Measurements from ENCODE around the gene CLBA1.
A peak's percentile ranks its signal among the peaks of the same experiment; 100 is the strongest.
"Not testable (repeated sequence)": the region's sequence is repeated elsewhere in the genome, so short reads cannot be mapped to it uniquely, and the experiment has no call there.

Gene CLBA1

DNA sequence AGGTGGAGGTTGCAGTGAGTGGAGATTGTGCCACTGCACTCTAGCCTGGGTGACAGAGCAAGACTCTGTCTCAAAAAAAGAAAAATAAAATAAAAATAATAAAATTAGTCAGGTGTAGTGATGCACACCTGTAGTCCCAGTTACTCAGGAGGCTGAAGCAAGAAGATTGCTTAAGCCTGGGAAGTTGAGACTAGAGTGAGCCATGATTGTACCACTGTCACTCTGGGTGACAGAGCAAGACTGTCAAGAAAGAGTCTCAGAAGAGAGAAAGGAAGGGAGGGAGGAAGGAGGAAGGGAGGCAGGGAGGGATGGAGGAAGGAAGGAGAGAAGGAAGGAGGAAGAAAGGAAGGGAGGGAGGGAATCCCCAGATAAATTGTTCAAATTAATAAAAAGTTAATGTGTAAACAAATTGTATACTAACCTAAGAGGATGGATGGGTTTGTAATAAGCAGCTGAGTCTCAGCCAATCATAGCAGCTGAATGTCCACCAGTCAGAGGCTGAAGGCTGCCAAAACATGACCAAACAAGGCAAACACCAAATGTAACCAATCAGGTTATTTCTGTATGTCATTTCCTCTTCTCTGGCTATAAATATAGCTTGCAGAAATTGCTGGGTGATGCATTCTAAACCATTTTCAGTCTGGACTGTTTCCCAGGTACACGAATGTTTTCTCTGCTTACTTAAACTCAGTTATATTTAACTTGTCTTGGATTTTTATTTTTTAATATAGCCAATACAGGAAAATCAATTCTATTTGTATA is 41.4 kb downstream of the CLBA1 start:
- DNase-seq, result no peak

GRCh38 chr14:105027718-105028117 is 42.1 kb downstream of the CLBA1 start:
- DNase-seq, result not testable (repeated sequence)

GRCh38 chr14:105028251-105028927 is 42.8 kb downstream of the CLBA1 start:
- DNase-seq, result no peak

DNA sequence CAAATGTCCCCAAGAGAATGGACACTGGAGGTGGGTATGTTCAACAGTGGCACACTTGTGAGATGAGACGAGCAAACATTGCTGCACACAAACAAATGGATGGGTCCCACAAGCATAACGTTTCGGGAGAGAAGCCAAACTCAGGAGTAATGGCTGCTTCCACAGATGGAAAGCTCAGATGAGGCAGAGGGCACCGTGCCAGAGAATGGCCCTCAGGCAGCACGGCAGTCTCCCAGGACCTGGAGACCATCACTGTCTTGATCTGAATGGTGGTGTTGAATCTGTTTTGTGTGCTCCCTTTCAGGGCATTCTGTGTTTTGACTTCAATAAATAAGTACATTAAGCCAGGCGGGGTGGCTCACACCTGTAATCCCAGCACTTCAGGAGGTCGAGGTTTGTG is 43.8 kb downstream of the CLBA1 start:
- DNase-seq, result no peak

DNA sequence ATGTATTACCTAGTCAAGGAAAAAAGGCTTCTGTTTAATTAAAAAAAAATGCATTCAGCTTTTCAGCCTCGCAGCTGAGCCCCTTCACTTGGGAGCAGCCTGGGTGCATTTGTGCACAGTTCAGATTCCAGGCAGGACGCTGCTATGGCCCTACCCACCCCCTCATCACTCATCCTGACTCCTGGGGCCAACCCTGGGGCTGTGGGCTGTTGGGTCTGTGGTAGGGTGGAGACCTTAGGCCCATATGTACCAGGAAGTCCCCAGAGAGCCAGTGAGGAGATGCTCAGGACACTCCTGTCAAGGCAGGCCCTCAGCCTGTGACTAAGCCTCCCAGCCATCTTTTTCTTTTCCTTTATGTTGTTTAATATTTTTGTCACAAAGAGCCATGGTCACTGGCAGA is 44.6 kb downstream of the CLBA1 start:
- no peak for DNase-seq

DNA sequence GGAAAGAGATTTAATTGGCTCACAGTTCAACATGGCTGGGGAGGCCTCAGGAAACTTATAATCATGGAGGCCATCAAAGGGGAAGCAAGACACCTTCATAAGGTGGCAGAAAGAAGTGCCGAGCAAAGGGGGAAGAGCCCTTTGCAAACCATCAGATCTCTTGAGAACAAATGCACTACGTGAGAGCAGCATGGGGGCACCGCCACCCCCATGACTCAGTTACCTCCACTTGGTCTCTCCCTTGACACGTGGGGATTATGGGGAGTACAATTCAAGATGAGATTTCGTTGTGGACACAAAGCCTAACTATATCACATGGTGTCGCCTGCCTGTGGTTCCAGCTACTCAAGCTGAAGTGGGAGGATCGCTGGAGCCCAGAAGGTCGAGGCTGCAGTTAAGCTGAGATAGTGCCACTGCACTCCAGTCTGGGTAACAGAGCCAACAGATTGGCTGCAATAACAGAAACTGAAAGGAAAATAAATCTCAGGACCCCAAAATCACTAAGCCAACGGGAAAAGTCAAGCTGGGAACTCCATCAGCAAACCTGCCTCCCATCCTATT is 45.3 kb downstream of the CLBA1 start:
- DNase-seq, result no peak

- not testable (repeated sequence) for DNase-seq
These were observed 46.9 kb downstream of the CLBA1 start for GRCh38 chr14:105032451-105032901.

- DNase-seq, result not testable (repeated sequence)
These were observed 47.9 kb downstream of the CLBA1 start for GRCh38 chr14:105033412-105033900.

DNA sequence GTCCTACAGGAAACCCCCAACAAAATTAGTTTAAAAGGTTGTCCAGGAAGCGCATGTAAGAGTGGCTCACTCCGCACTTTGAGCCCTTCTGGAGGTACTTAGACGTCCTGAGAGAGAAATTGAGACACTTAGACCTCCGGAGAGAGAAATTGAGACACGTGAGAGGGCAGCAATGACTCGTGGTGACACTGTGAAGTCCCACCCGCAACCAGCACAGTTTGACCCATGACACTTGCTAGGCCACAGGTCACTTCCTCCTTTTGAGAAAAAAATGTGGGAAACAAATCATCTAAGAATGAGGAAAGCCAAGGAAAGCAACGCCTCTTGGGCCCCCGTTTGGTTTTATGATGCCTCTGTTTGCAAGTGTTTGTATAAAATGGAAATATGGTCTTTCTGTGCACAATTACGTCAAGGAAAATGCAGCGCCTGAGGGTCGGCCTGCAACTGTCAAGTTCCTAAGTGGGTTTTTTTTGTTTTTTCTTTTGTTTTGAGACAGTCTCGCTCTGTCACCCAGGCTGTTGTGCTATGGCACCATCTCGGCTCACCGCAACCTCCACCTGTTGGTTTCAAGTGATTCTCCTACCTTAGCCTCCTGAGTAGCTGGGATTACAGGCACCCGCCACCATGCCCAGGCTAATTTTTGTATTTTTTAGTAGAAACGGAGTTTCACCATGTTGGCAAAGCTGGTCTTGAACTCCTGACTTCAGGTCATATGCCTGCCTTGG is 48.9 kb downstream of the CLBA1 start:
- DNase-seq, result peak; percentile 76 to 88

DNA sequence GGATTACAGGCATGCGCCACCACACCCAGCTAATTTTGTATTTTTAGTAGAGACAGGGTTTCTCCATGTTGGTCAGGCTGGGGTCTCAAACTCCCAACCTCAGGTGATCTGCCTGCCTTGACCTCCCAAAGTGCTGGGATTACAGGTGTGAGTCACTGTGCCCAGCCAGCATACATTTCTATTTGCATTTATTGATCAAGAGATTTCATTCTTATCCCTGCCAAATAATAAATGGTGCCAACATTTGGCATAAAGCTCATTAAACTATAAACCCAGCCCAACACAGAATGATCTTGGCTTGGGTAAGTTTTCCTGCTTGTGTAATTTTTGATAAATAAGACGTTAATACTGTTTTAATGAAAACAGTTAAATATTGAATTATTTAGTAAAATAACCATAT is 50.0 kb downstream of the CLBA1 start:
- not testable (repeated sequence) for DNase-seq

DNA sequence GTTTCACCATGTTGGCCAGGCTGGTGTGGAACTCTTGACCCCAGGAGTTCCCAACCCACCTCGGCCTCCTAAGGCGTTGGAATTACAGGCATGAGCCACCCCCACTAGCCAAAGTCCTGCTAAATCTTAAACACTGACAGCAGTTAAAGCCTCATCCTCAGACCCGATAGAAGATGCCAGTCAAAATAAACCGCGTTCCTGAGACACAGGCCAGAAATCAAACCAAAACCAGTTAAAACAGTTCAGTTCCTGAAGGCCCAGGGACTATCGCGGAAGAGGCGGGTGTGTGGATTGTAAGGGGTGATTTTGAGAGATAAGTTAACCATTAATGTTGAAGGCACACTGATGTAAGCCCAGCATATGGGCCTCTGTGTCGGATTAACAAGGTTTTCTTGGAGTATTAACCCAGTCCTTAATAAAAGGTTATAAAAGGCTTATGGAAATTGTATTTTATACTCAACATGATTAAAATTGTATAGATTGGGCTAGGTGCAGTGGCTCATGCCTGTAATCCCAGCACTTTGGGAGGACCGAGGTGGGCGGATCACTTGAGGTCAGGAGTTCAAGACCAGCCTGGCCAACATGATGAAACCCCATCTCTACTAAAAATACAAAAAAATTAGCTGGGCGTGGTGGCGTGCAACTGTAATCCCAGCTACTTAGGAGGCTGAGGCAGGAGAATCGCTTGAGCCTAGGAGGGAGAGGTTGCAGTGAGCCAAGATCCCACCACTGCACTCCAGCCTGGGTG is 54.0 kb downstream of the CLBA1 start:
- no peak for DNase-seq

DNA sequence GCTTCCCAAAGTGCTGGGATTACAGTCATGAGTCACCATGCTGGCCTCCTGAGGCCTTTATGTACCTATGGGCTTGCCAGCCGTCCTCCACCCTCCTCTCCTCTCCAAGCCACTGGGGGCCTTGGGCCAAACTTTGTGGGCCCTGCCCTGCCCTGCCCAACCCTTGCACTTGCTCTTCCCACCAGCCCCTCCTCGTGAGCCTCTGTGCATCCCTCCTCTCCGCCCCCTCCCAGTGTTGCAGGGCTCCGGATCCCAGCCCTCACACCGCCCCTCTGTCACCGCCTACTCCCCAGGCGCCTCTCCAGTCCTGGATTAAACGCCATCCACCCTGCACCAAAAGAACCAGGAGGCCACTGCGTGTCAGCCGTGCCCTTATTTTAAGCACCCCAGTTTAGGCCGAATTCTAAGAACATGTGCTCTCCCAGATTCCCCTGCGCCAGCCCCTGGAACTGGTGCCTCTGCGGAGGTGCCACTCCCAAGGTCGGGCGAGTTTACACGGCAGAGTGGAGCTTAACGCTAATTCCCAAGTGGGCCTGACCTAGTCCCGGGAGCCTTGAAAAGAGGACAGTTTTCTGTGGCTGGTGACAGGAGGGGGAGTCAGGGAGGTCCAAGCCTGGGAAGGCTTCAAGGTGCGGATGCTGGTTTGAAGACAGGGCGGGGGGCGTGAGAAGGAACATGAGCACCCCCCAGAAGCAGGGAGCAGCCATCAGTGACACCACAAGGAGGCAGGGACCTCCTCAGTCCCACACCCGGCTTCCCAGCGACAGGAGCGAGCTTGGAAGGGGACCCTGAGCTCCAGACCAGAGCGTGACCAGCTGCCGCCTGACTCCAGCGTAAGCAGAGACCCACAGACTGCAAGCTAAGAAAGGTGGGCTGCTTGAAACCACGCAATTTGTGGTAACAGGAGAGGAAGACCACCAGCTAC is 56.5 kb downstream of the CLBA1 start:
- no peak for DNase-seq

GRCh38 chr14:105042813-105043212 is 57.2 kb downstream of the CLBA1 start:
- no peak for DNase-seq

DNA sequence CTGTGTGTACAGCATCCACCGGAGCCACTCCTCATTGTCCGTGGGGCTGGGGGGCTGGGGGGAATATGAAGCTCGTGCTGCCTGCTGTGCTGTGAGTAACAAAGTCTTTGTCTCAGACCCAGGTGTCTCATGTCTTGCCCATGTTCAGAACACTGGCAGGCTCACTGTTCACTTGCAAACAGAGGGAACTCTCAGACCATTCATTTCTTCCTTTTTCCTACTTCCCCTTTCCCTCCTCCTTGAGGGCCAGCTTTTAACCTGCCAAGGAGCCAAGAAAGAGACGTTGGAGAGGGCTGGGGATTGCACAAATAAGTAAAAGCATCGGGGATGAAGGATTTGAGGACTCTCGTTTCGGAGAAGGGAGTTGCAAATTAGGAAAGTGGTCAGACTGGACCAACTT is 58.1 kb downstream of the CLBA1 start:
- DNase-seq, result peak in 1 of 2 donors; percentile 44
